DMS 273 (cell line): ENCODE results near the gene FHL5.
"Not testable (repeated sequence)": the region's sequence is repeated elsewhere in the genome, so short reads cannot be mapped to it uniquely, and the experiment has no call there.

Experiments
- DNase-seq: peaks from one replicate; lab custom pipeline; 2025; ENCODE audit not compliant: unreplicated experiment; lab: John Stamatoyannopoulos, UW

FHL5 gene, protein sequence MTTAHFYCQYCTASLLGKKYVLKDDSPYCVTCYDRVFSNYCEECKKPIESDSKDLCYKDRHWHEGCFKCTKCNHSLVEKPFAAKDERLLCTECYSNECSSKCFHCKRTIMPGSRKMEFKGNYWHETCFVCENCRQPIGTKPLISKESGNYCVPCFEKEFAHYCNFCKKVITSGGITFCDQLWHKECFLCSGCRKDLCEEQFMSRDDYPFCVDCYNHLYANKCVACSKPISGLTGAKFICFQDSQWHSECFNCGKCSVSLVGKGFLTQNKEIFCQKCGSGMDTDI

DNA sequence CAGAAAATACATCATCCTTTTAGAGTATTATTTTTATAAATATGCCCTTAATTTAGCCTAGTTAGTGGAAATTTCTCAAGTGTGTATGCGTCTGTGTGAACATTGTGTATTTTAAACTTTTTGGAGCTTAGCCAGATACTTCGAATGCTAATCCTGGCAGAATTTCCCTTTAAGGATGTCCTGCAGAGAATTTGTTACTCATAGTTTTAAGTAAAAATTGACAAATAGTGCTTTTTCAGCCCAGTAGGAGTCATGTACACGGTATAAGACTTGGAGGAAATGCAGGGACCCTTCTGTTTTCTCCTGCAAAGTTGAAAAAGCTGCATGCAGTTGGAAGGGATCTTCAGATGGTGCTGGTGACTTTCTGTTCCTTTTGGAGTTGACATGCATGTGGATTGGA, at the start of gene FHL5:
TSS of gene FHL5 (plus strand) at position 243 of the 400 bp plus-strand sequence. CDS start 40,486 bp downstream, outside the sequence.
- no peak for DNase-seq

DNA sequence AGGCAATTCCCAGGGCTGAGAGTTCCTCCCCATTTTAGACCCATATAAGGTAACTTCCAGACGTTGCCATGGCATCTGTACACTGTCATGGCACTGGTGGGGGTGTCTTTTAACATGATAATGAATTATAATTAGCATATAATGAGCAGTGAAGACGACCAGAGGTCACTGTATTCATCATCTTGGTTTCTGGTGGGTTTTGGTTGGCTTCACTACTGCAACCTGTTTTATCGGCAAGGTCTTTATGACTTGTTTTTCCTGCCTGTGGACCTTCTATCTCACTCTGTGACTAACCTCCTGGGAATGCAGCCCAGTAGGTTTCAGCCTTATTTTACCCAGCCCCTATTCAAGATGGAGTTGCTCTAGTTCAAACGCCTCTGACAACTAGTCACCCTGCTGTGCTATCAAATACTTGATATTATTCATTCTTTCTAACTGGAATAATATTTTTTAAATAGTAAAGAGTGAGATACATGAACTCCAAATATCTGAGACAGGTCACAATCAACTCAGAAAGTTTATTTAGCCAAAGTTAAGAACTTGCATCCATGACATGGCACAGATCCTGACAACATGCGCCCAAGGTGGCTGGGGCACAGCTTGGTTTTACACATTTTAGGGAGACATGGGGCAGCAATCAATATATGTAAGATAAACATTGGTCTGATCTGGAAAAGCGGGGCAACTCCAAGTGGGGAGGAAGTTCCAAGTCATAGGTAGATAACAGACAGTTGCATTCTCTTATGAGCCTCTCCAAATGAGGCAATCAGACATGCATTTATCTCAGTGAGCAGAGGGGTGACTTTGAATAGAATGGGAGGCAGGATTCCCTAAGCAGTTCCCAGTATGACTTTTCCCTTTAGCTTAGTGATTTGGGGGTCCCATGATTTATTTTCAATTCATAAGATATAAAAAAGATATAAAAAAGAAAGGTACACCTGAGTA, 42.5 kb upstream of the FHL5 start:
- peak; percentile 9 for DNase-seq

DNA sequence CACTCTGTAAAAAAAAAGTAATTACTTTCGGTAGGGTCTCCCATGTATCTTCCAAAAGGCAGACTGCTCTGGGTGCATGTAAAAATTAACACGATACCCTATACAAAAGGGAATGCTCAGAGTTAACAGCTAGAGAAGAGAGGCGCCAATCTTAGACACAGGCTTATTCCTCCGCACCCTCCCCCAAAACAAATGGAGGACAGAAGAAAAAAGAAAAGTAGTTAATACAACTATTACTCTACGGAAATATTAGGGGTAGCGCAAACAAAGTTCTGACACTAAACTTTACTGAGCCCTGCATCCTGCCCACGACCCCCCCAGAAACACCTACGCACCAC, 41.7 kb upstream of the FHL5 start:
- no peak for DNase-seq

DNA sequence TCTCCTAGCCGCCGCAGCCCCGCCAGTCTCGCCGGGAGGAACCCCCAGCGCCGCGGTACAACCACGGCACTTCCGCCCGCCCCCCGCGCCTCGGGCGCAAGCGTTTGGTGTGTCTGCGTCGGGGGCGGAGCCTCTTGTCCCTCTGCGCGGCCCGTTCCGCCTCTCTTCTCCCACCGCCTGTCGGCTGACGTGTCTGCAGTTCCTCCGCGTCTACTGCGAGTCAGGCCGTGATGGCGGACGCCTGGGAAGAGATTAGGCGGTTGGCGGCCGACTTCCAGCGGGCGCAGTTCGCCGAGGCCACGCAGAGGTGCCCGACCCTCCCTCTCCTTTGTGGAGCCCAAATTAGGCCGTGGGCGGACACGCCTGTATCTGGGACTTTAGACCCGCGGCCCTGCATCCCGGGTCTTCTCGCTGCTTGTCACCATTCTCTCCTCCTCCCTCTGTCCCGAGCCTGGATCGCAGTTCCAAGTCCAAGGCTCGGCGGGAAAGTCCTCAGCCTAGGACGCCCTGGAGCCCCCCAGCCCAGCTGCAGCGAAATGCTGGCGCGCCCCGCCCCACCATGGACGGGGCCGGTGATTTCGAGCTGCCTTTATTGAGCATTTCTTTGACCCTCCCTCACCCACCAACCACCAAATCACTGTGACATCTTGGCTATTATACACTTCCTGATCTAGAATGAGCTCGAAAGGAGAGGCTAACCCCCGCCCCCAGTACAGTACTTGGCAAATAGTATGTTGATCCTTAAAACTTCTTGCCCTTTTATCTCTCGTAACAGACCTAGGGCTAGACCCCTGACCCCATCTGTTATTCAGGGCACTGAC, 41.1 kb upstream of the FHL5 start, which contains the start of gene UFL1:
TSS of gene UFL1 (plus strand) at position 163 of the 821 bp plus-strand sequence. CDS start at position 231, 68 bp downstream.
- DNase-seq = peak; percentile 98

DNA sequence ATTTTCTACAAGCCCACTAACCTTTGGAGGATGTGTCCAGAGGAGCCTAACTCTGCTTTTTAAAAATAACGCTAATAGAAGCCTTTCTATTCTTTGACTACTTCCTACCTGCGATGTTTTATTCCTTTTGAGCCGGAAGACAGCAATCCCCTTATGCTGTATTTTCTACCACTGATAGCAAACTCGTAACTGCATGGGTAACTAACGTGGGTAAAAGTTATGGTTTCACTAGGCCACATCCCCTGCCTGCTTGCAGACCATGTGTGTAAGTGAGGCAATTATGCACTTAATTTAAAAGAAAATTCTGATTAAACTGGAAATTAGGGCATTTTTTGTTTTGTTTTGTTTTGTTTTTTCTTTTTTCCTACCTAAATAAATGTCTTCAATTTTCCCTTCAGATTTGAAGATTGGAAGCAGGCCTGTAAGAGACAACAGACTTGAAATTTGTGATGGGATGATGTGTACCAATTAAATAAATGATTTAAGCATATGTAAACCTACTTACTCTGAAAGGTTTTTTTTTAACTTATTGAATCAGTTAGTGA, 40.4 kb upstream of the FHL5 start:
- DNase-seq = peak; percentile 50

DNA sequence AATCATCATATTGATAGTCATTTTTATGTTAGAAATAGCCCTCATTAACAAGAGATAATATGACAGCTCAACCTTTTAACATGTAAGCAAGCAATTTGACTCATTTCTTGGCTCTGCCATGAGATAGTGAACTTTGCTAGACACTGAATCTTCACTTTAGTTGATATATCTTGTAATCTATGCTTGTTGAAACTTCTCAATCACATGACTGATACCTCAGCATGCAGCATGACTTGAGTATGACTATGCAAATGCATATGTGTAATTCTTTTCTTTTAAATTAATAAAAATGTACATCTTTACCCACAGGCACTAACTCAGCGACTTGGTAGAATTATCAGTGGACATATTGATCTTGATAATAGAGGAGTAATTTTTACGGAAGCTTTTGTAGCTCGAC, 34.7 kb upstream of the FHL5 start:
- no peak for DNase-seq

DNA sequence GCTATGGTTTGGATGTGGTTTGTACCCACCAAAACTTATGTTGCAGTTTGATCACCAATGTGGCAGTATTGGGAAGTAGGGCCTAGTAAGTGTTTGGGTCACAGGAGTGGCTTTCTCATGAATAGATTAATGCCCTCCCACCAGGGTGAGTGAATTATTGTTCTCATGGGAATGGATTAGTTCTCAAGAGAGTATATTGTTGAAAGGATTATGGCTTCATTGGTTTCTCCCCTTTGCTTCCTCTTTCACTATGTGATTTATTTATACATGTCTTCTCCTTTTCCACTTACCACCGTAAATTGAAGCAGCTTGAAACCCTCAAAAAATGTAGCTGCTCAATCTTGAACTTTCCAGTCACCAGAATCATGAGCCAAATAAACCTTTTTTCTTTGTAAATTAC, 30.5 kb upstream of the FHL5 start:
- DNase-seq = no peak

DNA sequence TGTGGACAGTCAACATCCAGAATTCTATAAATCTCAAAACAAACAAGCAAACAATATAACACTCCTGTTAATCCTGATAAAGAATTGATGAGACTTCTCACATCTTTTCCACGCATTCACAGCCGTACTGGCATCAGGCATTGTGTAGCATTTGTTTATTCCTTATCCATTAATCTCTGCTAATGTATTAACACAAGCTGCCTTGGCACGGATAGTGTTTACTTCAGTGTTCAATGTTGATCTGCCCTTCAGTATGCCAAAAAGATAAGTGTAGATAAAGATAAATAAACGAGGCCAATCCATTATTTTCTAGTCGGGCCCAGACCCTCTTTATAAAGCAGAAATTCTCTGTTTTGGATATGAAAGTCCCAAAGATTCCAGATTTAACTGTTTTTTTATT, 25.2 kb upstream of the FHL5 start:
- no peak for DNase-seq

DNA sequence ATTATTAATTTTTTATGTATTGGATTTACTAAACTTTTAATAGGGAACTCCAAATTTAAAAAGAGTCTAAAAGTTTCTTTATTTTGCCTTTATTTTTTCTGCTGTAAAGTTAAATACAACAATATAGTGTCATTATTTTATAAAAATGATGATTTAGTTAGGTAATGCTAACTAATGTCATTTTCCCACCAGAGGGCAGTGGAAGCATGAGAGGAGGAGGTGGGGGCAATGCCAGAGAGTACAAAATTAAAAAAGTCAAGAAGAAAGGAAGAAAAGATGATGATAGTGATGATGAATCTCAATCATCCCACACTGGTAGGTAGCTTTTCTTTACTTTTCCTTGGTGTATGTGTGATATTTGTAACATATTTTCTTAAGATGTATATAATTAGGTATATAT, 20.2 kb upstream of the FHL5 start:
- peak; percentile 72 for DNase-seq

DNA sequence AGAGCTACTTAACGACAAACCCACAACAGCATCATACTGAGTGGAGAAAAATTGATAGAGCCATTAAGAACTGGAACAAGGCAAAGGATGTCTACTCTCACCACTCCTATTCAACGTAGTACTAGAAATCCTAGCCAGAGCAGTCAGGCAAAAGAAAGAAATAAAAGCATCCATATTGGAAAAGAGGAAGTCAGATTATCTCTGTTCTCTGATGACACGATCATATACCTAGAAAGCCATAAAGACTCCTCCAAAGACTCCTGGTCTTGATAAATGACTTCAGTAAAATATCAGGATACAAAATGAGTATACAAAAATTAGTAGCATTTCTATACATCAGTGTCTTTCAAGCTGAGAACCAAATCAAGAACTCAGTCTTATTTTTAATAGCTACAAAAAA, 17.0 kb upstream of the FHL5 start:
- no peak for DNase-seq

DNA sequence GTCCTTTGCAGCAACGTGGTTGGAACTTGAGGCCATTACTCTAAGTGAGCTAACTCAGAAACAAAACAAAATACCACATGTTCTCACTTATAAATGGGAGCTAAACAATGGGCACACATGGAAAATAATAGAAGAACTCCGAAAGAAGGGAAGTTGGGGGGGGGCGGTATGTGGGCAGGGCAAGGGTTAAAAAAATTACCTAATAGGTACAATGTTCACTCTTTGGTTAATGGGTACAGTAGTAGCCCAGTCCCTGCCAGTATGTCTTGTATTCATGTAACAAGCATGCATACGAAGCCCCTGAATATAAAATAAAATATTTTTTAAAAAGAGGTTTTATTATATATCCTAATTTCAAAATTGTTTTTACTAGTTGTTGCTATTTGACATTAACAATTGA, 15.3 kb upstream of the FHL5 start:
- no peak for DNase-seq

DNA sequence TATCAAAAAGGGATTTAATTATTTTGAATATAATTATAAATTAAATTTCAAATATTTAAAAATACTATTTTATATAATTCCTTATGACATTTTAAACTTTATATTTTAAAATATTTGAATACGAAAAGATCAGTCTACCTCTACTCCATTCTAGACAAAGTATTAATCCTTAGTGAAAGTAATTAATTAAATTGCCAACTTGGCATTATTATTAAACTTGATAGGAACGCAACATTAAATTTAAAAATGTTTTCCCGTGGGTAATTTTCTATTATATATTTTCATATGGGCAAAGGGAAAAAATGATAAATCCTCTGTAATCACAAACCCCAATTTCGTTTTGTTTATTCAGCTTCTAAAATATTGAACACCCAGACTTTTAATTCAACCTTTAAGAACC, 8.4 kb upstream of the FHL5 start:
- DNase-seq = no peak

DNA sequence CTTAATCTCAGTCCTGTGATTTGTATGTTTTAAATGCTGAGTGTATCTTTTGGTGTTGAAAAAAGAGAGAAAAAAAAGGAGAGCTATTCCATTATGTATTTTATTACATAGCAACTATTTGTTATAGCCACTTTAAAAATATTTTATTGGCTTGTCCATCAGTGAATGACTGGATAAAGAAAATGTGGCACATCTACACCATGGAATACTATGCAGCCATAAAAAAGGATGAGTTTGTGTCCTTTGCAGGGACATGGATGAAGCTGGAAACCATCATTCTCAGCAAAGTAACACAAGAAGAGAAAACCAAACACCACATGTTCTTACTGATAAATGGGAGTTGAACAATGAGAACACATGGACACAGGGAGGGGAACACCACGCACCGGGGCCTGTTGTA, 3.2 kb upstream of the FHL5 start:
- not testable (repeated sequence) for DNase-seq

DNA sequence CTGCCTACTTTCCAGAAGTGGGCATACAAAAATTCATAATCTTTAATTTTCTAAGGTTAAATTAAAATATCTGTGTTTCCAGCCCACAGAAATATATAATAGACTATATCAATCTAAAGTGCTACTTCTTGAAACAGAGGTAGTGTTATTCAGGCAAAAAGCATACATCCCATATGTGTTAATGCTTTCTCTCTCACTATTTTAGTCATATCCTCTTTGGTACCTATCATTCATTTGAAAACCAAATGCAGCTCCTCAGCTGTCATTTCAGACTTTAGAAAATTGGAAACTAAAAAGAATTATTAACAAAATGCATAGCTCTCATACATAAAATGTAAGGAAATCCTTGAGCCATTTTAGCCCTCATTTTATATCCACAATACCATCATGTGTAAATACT, 925 bp downstream of the FHL5 start:
- DNase-seq = no peak

DNA sequence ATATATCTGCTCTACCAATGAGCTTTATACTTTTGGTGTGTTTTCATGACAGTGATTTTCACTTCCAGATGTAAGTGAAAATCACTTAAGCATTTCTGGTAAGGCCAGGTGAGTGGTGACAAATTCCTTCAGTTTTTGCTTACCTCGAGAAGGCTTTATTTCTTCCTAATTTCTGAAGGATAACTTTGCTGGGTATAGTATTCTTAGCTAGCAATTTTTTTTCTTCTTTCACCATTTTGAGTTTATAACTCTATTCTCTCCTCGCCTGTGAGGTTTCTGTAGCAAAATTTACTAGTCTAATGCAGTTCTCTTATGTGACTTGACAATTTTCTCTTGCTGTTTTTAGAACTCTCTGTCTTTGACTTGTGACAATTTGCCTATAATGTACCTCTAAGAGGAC, 7.1 kb downstream of the FHL5 start:
- no peak for DNase-seq

DNA sequence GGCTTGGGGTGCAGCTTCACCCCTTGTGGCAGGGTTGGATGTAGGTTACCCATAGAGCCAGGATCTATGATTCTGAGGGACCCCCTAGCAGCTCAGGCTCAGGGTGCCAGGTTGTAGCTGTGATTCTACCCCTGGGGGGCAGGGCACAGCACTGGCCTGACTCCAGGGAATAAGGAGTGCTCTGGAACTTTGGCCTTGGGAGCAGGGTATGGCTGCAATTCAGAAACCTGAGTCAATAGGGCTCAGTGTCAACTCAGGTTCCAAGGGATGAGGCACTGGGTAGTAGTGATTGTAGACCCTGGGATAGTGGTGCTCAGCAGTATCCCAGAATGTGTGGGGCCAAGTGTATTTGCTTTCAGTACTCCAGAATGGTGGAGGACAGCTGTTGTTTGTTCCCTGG, 8.6 kb downstream of the FHL5 start:
- DNase-seq = no peak

DNA sequence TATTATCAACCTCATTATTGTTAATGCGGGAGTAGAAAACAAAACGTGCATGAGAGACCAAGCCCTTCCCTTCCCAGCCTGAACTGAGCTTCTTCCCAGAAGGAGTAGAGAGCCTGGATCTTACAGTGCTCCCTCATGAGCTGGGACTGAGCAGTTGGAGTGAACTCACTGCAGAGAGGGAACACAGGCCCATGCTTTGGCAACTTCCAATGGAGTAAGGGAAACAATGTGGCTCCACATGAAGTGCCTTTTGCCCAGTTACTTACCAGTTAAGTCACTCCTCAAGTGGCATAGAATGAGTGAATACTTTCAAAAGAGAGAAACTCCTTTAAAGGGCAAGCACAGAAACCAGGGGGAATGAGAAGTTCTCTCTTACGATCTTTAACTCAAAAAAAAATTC, 12.4 kb downstream of the FHL5 start:
- no peak for DNase-seq

DNA sequence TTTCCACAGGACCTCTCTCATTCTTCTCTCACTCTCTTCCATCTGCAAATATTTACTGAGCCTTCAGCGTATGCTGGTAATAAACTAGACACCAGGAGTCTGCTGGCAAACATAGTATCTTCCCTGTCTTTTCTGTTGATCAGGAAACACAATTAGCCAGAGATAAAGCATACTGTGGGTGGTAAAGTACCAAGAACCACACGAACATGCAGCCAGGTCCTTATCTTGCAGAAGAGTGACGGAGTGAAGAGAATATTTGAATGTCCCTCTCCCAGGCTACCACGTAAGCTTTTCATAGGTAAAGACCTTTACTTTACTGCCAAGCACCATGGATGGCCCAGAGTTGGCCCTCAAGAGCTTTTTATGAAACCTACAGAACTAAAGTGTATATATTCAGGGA, 13.3 kb downstream of the FHL5 start:
- no peak for DNase-seq

DNA sequence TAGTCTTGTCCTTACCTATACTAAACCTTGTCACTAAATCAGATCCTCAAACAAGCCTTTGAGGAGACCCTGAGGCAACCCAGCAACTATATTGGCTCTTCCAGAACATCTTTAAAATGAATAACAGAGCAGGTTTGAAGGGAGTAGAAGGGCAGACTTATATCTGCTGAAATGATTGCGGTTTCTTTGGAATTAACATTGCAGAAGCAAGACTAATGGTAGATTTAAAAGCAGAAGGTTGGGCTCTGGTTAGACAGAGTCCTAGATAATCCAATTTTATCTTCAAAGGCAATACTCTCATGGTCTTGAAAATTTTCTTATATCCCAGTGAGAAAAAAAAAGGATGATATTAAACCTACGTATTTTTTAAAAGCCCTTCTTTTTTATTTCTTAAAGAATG, 19.1 kb downstream of the FHL5 start:
- DNase-seq = no peak

DNA sequence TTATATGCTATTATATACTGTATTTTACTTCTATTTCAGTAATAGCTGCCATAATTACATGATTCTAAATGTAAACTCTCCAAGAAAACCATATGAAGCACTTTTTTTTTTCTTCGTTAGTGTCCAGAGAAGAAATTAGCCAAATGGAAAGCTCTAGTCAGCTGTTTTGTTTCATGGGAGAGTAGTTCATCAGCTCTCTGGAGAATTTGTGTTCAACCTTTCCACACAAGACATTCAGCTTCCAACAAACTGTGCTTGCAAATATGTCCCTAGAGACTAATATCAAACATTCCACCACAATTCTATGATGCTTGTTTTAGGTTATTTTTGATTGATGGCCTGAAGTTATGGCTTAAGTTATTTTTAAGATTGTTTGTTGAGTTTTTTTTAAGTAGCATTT, 19.5 kb downstream of the FHL5 start:
- DNase-seq = no peak

DNA sequence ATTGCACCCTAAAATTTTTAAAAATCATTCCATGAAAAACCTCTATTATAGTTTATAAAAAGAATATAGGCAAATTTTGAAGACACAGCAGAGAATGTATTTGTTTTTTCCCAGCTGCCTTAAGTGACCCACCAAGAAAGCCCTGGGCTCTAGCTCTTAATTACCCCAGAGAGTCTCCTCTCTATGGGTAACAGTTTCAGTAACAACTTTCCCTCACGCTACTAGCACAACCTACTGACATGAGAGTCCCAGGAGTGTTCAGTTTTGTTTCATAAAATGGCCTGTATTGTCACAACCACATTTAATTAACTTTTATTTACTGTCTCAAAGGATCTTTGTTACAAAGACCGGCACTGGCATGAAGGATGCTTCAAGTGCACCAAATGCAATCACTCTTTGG, 41.5 kb downstream of the FHL5 start:
- no peak for DNase-seq
